Kidney epithelial cell (primary cell): ENCODE results near the gene FAM156A. TPM values are rescaled to one million over a fixed set of nuclear protein-coding genes. Genes with fewer than 3 reads are reported as not detected.
"Not testable (repeated sequence)": the region's sequence is repeated elsewhere in the genome, so short reads cannot be mapped to it uniquely, and the experiment has no call there.

ENCODE experiments used
- DNase-seq: peaks from one replicate; pipeline ENCODE4 v3.0.0-alpha.2; 2010; ENCODE audit warnings: low read depth
- H3K27me3 ChIP-seq: 2 replicates; pipeline ENCODE4 v1.6.0; 2011; ENCODE audit warnings: low read length; ENCODE audit not compliant: control insufficient read depth, insufficient read depth
- H3K36me3 ChIP-seq: 2 replicates; pipeline ENCODE4 v1.5.1; 2011; ENCODE audit warnings: low read length; ENCODE audit not compliant: control insufficient read depth, insufficient read depth
- H3K4me3 ChIP-seq: 2 replicates; pipeline ENCODE4 v1.5.1; 2011; ENCODE audit warnings: low read depth, mild to moderate bottlenecking, control low read depth, low read length
- CTCF ChIP-seq: IDR thresholded peaks from 2 replicates; pipeline ENCODE4 v1.5.1; 2011; ENCODE audit warnings: mild to moderate bottlenecking, moderate library complexity, low read length, control low read depth, inconsistent platforms; ENCODE audit not compliant: insufficient read depth, poor library complexity, severe bottlenecking
- total RNA-seq: library from RNA; depleted of rRNA; stranded (reverse); fragments of >200 nt; gene quantifications from 2 replicates; pipeline ENCODE4 v1.2.3, GENCODE V29; 2015

Gene FAM156A
- total RNA-seq, 1 donor from 2014 or later: 7.2 TPM

DNA sequence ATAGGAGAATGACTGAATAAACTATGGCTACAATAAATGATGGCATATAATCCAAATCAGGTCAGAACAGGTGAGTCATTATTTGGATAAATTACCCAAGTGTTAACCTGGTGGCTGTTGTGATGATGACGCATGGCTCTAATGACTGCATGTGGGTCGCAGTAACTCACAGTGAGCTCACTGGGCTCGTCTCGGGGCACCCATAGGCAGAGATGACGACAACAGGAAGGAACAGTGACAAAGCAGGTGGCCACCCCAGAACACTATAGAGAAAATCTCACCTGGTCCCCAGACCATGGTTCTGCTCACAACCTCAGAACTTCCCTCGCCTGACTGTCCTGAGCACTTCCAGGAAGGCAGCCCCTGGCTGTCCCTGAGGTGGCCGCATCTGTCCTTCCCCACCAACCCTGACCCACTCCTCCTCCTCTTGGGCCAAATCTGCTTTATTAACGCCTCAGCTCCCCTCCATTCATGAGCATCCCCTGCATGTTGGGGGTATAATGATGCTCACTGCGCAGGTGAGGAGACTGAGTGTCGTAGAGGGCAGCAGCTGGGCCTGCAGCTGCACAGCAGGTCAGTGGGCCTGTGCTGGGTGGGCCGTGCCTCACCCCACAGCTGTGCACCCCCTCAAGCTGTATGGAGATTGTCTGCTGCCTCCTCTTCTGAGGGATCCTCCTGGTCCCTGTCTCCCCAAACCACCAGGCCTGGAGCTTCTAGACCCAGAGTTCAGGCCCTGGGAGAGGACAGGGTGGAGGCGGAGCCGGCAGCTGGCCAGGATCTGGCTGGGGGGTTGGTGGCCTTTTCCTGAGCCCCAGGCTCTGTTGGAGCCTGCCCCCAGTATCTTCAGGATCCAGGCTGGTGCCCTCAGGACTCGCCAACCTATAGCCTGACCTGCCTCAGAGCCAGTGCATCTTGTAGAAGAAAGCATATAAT lies 30.9 kb upstream of the FAM156A start:
- Histone ChIP-seq H3K4me3 (no peak overlapping the region), H3K36me3 (no peaks in the 10 kb centered on the region), H3K27me3 (no peaks in the 10 kb centered on the region)
- no peak for DNase-seq
- no peak for TF ChIP-seq CTCF

DNA sequence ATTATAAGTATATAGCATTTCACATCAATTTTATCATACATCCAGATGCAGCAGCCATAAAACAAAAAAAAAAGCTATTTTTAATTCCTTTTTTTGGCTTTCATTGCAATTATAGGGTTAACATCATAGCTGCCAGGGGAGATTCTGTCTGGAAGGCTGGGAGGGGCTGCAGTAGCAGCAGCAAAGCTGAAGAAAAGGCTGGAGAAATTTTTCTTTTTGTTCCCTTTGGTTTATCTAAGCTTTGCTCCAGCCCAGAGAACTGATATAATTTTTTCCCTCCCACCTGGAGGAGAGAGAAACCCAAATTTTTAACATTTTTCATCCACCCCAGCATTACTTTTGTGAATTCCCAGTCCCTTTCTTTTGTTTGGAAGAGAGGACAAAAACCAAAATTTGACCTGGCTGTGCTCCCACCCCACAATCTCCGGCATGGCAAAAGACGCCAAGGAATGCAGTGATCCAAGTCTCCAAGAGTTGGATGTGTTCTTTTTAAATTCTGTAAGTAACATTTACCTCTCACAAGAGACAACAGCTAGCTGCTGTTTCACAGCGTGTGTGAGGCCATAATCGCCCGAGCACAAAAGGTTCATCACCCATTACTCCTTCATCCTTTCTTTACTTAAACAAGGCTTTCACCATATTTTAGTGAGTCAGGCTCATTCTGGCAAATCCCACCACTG lies 25.1 kb upstream of the FAM156A start:
- TF ChIP-seq CTCF: no peak
- DNase-seq: no peak
- Histone ChIP-seq H3K36me3 (no peaks in the 10 kb centered on the region), H3K27me3 (no peaks in the 10 kb centered on the region), H3K4me3 (no peak overlapping the region)

GRCh38 chrX:52979993-52980392 lies 21.7 kb upstream of the FAM156A start:
- no peaks in the 10 kb centered on the region for H3K36me3 ChIP-seq
- no peak overlapping the region for H3K4me3 ChIP-seq
- TF ChIP-seq CTCF: no peak
- H3K27me3 ChIP-seq: no peaks in the 10 kb centered on the region
- DNase-seq: no peak

GRCh38 chrX:52979568-52979967 lies 21.2 kb upstream of the FAM156A start:
- Histone ChIP-seq H3K36me3 (no peaks in the 10 kb centered on the region), H3K4me3 (no peak overlapping the region), H3K27me3 (no peaks in the 10 kb centered on the region)
- DNase-seq: no peak
- no peak for TF ChIP-seq CTCF

- no peaks in the 10 kb centered on the region for H3K36me3 ChIP-seq
- no peak for DNase-seq
- no peak overlapping the region for H3K4me3 ChIP-seq
- no peak for TF ChIP-seq CTCF
- H3K27me3 ChIP-seq: no peaks in the 10 kb centered on the region
Measured at GRCh38 chrX:52977953-52978352, 19.6 kb upstream of the FAM156A start.

DNA sequence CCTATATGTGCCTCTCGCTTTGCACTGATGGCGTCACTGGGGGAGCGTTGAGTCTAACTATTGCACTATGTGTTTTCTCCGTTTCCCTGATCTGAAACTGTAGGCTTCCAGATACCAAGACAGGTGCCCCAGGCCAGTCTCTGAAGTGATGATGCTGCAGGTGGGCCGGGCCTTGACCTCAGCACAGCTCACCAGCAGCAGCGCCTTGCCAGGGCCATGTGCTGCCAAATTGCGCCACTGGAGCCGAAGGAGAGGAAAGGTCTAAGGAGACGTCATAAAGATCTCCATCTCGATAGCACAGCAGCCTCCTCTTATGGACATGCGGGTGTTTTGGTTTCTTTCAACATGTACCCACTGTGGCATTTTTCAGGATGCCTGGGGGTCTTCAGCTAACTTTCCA lies 17.3 kb upstream of the FAM156A start:
- not testable (repeated sequence) for DNase-seq, H3K27me3 ChIP-seq, H3K36me3 ChIP-seq, H3K4me3 ChIP-seq

- not testable (repeated sequence) for H3K27me3 ChIP-seq, H3K4me3 ChIP-seq, DNase-seq, H3K36me3 ChIP-seq
Measured at GRCh38 chrX:52974336-52974992, 16.1 kb upstream of the FAM156A start.

- DNase-seq, H3K36me3 ChIP-seq, H3K27me3 ChIP-seq, H3K4me3 ChIP-seq: not testable (repeated sequence)
Measured at GRCh38 chrX:52967922-52968321, 9.6 kb upstream of the FAM156A start.
